Psoas muscle (tissue), 7 donors: ENCODE data around the gene CDCA5. TPM values are rescaled to one million over a fixed set of nuclear protein-coding genes. Genes with fewer than 3 reads are reported as not detected.

Experiments used
- polyA plus RNA-seq, 3 donors: library from polyadenylated mRNA; stranded (reverse); fragments of 200-250 nt; gene quantifications; one replicate each; pipeline ENCODE4 v1.2.3, GENCODE V29; 2013
- total RNA-seq, 4 donors: library from RNA; stranded (reverse); fragmentation: NEBNext Ultra II Directional in 2 of 4; extraction: Animal tissue kit (Norgen Biotek cat#: 25700) in 2 of 4; gene quantifications; one replicate each; pipeline versions ENCODE4 v1.2.1 to v1.2.4, GENCODE V29; 2021 to 2023
- donor health status: healthy with polysubstance abuse.
- donor health status: DM: no; HTN: no; CAD: no; lungs with moderate emphysema.
- donor health status: Bipolar disorder and iron deficiency.
- donor health status: healthy.
- donor health status: DM: no; HTN: no; CAD: no.
- donor health status: DM: no; HTN: no; CAD: no.
- donor health status: DM: yes; HTN: yes; CAD: no.

CDCA5 gene
- total and polyA plus RNA-seq, 7 donors, result 0.28 to 1.6 (median 0.92) TPM

Other genes starting within 250 kb of the CDCA5 start
- 1 to 10 TPM in 1 of 4 donors, under 1 TPM in 2, not detected in 1; 0.05 to 2.2 (median 0.08) TPM for gene CDC42BPG, start 239.4 kb downstream of the CDCA5 start, total RNA-seq
- under 1 TPM; 0.04 to 0.06 (median 0.05) TPM for gene CDC42BPG, start 239.4 kb downstream of the CDCA5 start, polyA plus RNA-seq
- 10 to 100 TPM; 34.7 to 71.0 (median 61.1) TPM for gene EHD1, start 205.4 kb downstream of the CDCA5 start, total RNA-seq
- gene EHD1, start 205.4 kb downstream of the CDCA5 start, polyA plus RNA-seq, result 100 to 1,000 TPM in 1 of 3 donors, 10 to 100 TPM in 2; 23.5 to 174 (median 30.9) TPM
- 10 to 100 TPM; 19.5 to 21.6 (median 20.6) TPM for gene ATG2A, start 166.8 kb downstream of the CDCA5 start, total RNA-seq
- gene ATG2A, start 166.8 kb downstream of the CDCA5 start, polyA plus RNA-seq, result 10 to 100 TPM; 11.0 to 17.9 (median 15.4) TPM
- 10 to 100 TPM; 13.2 to 21.9 (median 18.1) TPM for gene PPP2R5B, start 159.4 kb downstream of the CDCA5 start, total RNA-seq
- 10 to 100 TPM; 14.9 to 36.1 (median 16.8) TPM for gene PPP2R5B, start 159.4 kb downstream of the CDCA5 start, polyA plus RNA-seq
- gene GPHA2, start 148.1 kb downstream of the CDCA5 start, total RNA-seq, result not detected
- not detected for gene GPHA2, start 148.1 kb downstream of the CDCA5 start, polyA plus RNA-seq
- gene MAJIN, start 111.9 kb downstream of the CDCA5 start, total RNA-seq, result not detected
- not detected for gene MAJIN, start 111.9 kb downstream of the CDCA5 start, polyA plus RNA-seq
- 1 to 10 TPM; 1.7 to 2.5 (median 2.4) TPM for gene BATF2, start 87.1 kb downstream of the CDCA5 start, total RNA-seq
- gene BATF2, start 87.1 kb downstream of the CDCA5 start, polyA plus RNA-seq, result 1 to 10 TPM; 2.3 to 8.4 (median 3.4) TPM
- 100 to 1,000 TPM; 109 to 171 (median 145) TPM for gene ARL2, start 69.9 kb downstream of the CDCA5 start, total RNA-seq
- gene ARL2, start 69.9 kb downstream of the CDCA5 start, polyA plus RNA-seq, result 100 to 1,000 TPM; 119 to 168 (median 154) TPM
- 10 to 100 TPM; 15.6 to 21.7 (median 18.7) TPM for gene SNX15, start 56.6 kb downstream of the CDCA5 start, total RNA-seq
- 10 to 100 TPM; 26.7 to 66.5 (median 30.3) TPM for gene SNX15, start 56.6 kb downstream of the CDCA5 start, polyA plus RNA-seq
- gene SAC3D1, start 42.8 kb downstream of the CDCA5 start, total RNA-seq, result 10 to 100 TPM in 1 of 4 donors, 1 to 10 TPM in 3; 8.4 to 12.3 (median 9.1) TPM
- 10 to 100 TPM; 10.8 to 19.2 (median 12.9) TPM for gene SAC3D1, start 42.8 kb downstream of the CDCA5 start, polyA plus RNA-seq
- 1 to 10 TPM in 2 of 4 donors, under 1 TPM in 2; 0.98 to 4.8 (median 1.9) TPM for gene NAALADL1, start 25.5 kb downstream of the CDCA5 start, total RNA-seq
- 1 to 10 TPM; 1.3 to 3.7 (median 1.6) TPM for gene NAALADL1, start 25.5 kb downstream of the CDCA5 start, polyA plus RNA-seq
- 10 to 100 TPM; 22.1 to 29.3 (median 26.2) TPM for gene ZFPL1, start 182 bp upstream of the CDCA5 start, total RNA-seq
- 10 to 100 TPM; 43.0 to 55.9 (median 46.8) TPM for gene ZFPL1, start 182 bp upstream of the CDCA5 start, polyA plus RNA-seq
- 100 to 1,000 TPM in 1 of 4 donors, 10 to 100 TPM in 3; 82.2 to 105 (median 91.3) TPM for gene VPS51, start 12.2 kb upstream of the CDCA5 start, total RNA-seq
- 100 to 1,000 TPM in 1 of 3 donors, 10 to 100 TPM in 2; 60.3 to 110 (median 85.8) TPM for gene VPS51, start 12.2 kb upstream of the CDCA5 start, polyA plus RNA-seq
- gene TM7SF2, start 27.8 kb upstream of the CDCA5 start, total RNA-seq, result 10 to 100 TPM in 2 of 4 donors, 1 to 10 TPM in 2; 5.1 to 13.5 (median 9.5) TPM
- 1 to 10 TPM; 3.2 to 7.8 (median 5.3) TPM for gene TM7SF2, start 27.8 kb upstream of the CDCA5 start, polyA plus RNA-seq
- 10 to 100 TPM in 2 of 4 donors, 1 to 10 TPM in 2; 8.6 to 16.1 (median 10.2) TPM for gene ZNHIT2, start 33.7 kb upstream of the CDCA5 start, total RNA-seq
- 10 to 100 TPM; 21.7 to 25.7 (median 24.9) TPM for gene ZNHIT2, start 33.7 kb upstream of the CDCA5 start, polyA plus RNA-seq
- 100 to 1,000 TPM; 465 to 641 (median 573) TPM for gene FAU, start 38.1 kb upstream of the CDCA5 start, total RNA-seq
- 100 to 1,000 TPM; 639 to 798 (median 733) TPM for gene FAU, start 38.1 kb upstream of the CDCA5 start, polyA plus RNA-seq
- 10 to 100 TPM; 31.4 to 36.7 (median 32.4) TPM for gene MRPL49, start 38.3 kb upstream of the CDCA5 start, total RNA-seq
- gene MRPL49, start 38.3 kb upstream of the CDCA5 start, polyA plus RNA-seq, result 10 to 100 TPM; 29.0 to 54.1 (median 45.8) TPM
- gene SYVN1, start 50.5 kb upstream of the CDCA5 start, total RNA-seq, result 10 to 100 TPM; 26.5 to 56.1 (median 31.7) TPM
- 10 to 100 TPM; 20.2 to 33.5 (median 20.5) TPM for gene SYVN1, start 50.5 kb upstream of the CDCA5 start, polyA plus RNA-seq
- gene SPDYC, start 86.2 kb upstream of the CDCA5 start, total RNA-seq, result not detected
- gene SPDYC, start 86.2 kb upstream of the CDCA5 start, polyA plus RNA-seq, result not detected
- gene CAPN1, start 97.9 kb upstream of the CDCA5 start, total RNA-seq, result 100 to 1,000 TPM in 1 of 4 donors, 10 to 100 TPM in 3; 72.4 to 105 (median 81.5) TPM
- gene CAPN1, start 97.9 kb upstream of the CDCA5 start, polyA plus RNA-seq, result 10 to 100 TPM; 65.7 to 97.4 (median 86.5) TPM
- gene POLA2, start 177.9 kb upstream of the CDCA5 start, total RNA-seq, result 1 to 10 TPM; 1.7 to 3.4 (median 3.0) TPM
- gene POLA2, start 177.9 kb upstream of the CDCA5 start, polyA plus RNA-seq, result 1 to 10 TPM; 2.1 to 5.8 (median 4.3) TPM
- gene CDC42EP2, start 230.8 kb upstream of the CDCA5 start, total RNA-seq, result 1 to 10 TPM; 4.9 to 7.3 (median 6.8) TPM
- 1 to 10 TPM; 2.7 to 5.9 (median 3.3) TPM for gene CDC42EP2, start 230.8 kb upstream of the CDCA5 start, polyA plus RNA-seq
- gene DPF2, start 249.8 kb upstream of the CDCA5 start, total RNA-seq, result 10 to 100 TPM; 26.5 to 43.8 (median 40.6) TPM
- 10 to 100 TPM; 24.8 to 39.2 (median 29.7) TPM for gene DPF2, start 249.8 kb upstream of the CDCA5 start, polyA plus RNA-seq